Hindlimb muscle (tissue), 1 donor: ENCODE measurements around the gene DCHS1. TPM values are rescaled to one million over a fixed set of nuclear protein-coding genes. Genes with fewer than 3 reads are reported as not detected.
A peak's percentile ranks its signal among the peaks of the same experiment; 100 is the strongest.

Experiments
- DNase-seq: peaks from one replicate; pipeline ENCODE4 v3.0.0-alpha.2; 2013
- polyA plus RNA-seq: library from polyadenylated mRNA; unstranded; fragments of 120-200 nt; gene quantifications from one replicate; pipeline ENCODE4 v1.2.1, GENCODE V29; 2013; ENCODE audit not compliant: insufficient read length

The DCHS1 gene
- polyA plus RNA-seq, 1 donor: 43.8 TPM

DNA sequence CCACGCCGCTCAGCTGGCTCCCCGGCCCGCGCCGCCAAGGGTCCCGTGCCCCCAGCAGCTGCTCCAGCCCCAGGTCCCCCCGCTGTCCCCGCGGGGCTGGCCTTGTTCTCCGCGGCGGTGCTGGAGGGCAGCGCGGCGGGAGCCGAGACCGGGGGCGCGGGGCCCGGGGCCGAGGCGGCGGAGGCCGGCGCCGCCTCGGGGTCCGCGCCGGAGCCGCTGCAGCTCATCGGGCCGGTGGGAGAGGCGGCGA, 43.7 kb downstream of the DCHS1 start:
- DNase-seq: no peak

GRCh38 chr11:6611092-6611962, 44.3 kb downstream of the DCHS1 start:
- no peak for DNase-seq

DNA sequence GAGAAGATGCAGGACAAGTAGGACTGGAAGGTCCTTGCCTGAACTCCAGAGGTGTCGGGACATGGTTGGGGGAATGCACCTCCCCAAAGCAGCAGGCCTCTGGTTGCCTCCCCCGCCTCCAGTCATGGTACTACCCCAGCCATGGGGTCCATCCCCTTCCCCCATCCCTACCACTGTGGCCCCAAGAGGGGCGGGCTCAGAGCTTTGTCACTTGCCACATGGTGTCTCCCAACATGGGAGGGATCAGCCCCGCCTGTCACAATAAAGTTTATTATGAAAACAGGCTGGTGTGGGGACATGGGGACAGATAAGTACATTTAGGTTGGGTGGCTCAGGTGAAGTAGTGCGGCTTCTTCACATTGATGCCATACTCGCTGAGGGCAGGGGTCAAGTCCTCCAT, 45.0 kb downstream of the DCHS1 start:
- no peak for DNase-seq

DNA sequence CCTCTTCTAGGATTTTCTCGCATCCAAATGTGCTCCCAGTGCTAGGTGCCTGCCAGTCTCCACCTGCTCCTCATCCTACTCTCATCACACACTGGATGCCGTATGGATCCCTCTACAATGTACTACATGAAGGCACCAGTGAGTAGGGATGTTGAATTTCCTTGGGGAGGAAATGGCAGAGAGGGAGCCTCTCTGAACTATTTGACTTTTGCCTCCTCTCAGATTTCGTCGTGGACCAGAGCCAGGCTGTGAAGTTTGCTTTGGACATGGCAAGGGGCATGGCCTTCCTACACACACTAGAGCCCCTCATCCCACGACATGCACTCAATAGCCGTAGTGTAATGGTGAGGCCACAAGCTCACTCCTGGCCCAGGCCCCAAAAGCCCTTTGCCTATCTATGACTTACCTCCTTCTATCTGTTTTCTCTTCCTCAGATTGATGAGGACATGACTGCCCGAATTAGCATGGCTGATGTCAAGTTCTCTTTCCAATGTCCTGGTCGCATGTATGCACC, 46.0 kb downstream of the DCHS1 start:
- DNase-seq: no peak

DNA sequence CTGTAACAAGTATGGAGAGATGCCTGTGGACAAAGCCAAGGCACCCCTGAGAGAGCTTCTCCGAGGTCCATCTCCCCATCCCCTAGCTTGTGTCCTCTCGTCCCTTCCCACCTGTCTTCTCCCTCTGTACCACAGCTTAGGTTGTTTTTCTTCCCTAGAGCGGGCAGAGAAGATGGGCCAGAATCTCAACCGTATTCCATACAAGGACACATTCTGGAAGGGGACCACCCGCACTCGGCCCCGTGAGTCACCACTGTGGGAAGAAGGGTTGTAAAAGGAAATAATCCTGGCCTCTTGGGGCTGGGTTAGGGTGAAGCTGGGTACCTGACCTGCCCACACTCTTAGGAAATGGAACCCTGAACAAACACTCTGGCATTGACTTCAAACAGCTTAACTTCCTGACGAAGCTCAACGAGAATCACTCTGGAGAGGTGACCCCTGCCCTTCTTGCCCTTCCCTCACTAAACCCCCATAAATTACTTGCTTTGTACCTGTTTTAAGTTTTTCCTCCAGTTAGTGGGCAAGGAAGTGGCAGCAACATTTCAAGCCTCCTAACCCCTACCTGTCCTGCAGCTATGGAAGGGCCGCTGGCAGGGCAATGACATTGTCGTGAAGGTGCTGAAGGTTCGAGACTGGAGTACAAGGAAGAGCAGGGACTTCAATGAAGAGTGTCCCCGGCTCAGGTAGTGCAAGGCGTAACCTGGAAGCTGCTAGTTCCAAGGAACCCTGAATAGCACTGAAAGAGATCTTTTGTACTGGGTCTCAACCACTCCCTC, 46.7 kb downstream of the DCHS1 start:
- DNase-seq: no peak

DNA sequence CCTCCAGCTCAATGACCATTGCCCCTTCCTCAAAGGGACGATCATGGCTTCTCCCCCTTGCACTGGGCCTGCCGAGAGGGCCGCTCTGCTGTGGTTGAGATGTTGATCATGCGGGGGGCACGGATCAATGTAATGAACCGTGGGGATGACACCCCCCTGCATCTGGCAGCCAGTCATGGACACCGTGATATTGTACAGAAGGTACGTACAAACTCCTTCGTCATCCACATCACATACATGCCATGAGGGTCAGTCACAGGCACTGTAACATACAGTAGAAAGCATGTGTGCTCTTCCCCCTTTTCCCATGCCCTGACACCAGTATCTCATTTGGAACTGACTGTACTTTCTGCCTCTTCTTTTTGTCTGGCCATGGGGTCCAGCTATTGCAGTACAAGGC, 47.6 kb downstream of the DCHS1 start:
- no peak for DNase-seq

- no peak for DNase-seq
These were observed 48.3 kb downstream of the DCHS1 start for GRCh38 chr11:6607190-6607795.

GRCh38 chr11:6606471-6607189, 49.0 kb downstream of the DCHS1 start:
- DNase-seq: peak; percentile 94

GRCh38 chr11:6604790-6605189, 50.8 kb downstream of the DCHS1 start:
- DNase-seq: no peak

DNA sequence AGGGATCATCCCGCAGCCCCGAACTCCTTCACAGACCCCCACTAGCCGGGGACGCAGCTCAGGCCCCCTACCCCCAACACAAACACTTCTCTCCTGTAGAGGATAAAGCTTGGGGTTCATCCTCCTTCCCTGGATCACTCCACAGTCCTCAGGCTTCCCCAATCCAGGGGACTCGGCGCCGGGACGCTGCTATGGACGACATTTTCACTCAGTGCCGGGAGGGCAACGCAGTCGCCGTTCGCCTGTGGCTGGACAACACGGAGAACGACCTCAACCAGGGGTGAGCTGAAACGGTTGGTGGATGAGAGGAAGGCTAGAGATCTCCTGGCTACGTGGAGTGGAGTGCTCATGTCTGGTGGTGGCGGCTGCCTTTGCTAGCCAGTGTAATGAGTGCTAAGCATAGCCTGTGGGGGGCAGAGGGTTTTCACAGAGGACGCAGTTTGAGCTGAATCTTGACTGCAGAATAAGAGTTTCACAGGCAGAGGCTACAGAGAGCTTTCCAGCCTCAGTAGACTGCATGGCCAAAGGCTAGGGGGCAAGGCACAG, 51.5 kb downstream of the DCHS1 start:
- DNase-seq: peak; percentile 57

DNA sequence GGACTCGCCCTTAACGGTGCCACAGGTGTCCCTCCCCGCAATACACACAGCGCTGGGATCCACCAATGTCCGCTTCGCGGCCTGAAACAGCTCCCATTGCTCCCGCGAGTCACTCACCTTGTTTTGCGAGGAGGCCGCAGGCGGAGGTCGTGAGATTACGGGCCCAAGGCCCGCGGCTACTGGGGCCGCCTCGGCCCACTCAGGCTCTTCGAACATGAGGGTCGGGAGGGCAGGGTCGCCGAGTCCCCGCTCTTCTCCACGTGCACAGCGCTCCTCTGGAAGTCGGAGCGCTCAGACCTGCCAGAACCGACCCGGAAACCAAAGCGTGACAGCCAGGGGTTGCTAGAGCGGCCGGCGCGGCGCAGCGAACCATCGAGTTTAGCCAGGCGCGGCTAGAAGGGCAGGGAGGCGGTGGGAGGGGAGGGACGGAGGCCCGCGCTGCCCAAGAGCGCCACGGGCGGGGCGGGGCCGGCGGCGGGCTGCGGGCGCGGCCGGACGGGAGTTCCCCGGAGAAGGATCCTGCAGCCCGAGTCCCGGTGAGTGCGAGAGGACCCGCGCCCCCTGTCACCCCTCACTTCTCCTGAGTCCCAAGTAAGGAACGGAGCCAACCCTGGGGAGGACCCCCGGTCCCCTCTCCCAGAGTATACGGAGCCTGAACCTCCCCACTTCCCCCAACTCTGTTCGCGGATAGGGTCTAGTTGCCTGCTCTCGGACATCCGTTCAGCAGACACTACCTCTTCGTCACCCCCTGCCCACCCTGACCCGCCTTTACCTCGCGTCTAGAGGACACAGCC, 52.1 kb downstream of the DCHS1 start, which contains the start of the genes ILK and RRP8:
Gene ILK (plus strand): TSS at position 488 of the 794 bp plus-strand sequence. CDS start 498 bp downstream, outside the sequence.
Gene RRP8 (minus strand): TSS at position 330 of the 794 bp plus-strand sequence. CDS start 114 bp downstream, at position 216.
- peak; percentile 92 for DNase-seq

- DNase-seq: no peak
These were observed 53.3 kb downstream of the DCHS1 start for GRCh38 chr11:6602096-6602940.

GRCh38 chr11:6601041-6601461, 54.6 kb downstream of the DCHS1 start:
- no peak for DNase-seq

DNA sequence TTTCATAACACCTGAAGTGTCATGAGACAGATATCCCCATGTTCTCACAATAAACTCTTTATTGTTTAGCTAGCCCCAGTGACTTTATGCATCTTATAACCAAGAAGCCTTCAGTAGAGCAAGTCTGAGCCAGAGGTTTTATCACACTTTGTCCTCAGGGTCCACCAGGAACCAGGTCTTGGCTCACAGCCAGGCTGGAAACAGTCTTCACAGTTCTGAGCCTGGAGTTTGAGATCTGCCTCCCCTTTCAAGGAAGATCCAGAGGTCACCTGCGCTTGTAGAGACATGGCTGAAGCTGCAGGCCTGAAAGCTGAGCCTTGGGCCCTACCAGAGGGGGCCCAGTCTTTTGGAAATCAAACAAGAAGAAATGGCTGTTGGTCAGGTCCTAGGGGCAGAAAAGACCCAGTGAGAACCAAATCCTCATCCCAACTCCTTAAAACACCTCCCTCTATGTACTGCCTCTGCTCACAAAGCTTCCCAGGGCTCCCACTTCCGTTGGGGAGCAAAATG, 55.7 kb downstream of the DCHS1 start:
- DNase-seq: no peak

DNA sequence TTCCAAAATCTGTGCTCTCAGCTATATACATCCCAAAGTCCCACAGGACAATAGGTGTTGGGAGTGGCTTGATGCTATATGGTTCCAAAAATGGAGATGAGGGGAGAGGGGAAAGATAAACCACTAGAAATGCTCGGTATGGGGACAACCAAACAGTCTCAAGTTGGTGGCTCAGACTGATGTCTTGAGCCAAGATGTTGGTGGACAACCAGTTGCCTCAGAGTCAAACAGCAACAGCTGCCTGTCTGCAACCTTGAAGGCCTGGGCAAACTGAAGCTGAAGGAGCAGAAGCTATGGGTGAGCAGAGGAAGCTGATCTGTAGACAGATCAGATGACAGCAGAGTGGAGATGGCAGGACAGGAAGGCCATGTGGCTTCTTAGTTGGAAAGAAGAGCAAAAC, 56.2 kb downstream of the DCHS1 start:
- no peak for DNase-seq

GRCh38 chr11:6598555-6598954, 57.1 kb downstream of the DCHS1 start:
- no peak for DNase-seq

GRCh38 chr11:6596239-6596877, 59.3 kb downstream of the DCHS1 start:
- DNase-seq: no peak

GRCh38 chr11:6594142-6594768, 61.4 kb downstream of the DCHS1 start:
- no peak for DNase-seq

DNA sequence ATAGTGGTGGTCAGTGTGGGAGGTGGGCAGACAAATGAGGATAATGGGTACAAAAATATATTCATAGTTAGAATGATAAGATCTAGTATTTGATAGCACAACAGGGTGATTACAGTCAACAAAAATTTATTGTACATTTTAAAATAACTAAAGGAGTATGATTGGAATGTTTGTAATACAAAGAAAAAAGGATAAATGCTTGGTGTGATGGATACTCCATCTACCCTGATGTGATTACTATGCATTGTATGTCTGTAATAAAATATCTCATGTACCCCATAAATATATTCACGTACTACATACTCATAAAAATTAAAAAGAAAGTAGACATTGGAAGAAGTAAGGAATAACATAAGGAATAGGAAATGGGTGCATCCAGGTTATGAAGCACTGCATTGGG, 67.6 kb downstream of the DCHS1 start:
- no peak for DNase-seq
